Lower leg skin (tissue), 3 donors: ENCODE results near the gene YOD1.

Source experiments
- POLR2A ChIP-seq, 2 donors: fragments of 450-650 bp; IDR thresholded peaks; one replicate each; pipeline ENCODE4 v1.6.1; 2016 to 2017; ENCODE audit warnings: antibody characterized with exemption in 2 of 2, mild to moderate bottlenecking in 1 of 2, moderate library complexity in 1 of 2
- TF ChIP-seq, protein P1 (sequence below), 3 donors: fragments of 450-650 bp; IDR thresholded peaks; one replicate each; pipeline ENCODE4 v1.5.1; 2016; ENCODE audit warnings: antibody characterized with exemption in 3 of 3, mild to moderate bottlenecking in 3 of 3, moderate library complexity in 2 of 3

DNA sequence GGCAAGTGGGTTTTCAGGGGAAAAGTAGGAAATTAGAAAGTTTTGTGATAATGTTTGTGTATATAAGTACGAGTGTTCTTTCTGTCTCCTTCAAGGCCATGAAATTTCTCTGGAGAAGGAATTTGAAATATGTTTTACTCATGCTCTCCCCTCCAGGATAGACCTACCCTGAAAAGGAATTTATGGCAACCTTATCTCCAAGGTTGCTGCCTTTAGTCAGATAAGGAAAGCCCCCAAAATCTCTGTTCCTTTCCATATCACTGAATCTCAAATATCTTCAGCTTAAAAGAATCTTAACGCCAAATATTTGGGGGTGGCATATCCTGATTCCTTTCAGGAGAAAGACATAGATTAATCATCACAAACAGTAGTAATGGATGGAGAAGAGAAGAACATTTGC, 37.2 kb upstream of the YOD1 start:
- TF ChIP-seq, protein P1, sequence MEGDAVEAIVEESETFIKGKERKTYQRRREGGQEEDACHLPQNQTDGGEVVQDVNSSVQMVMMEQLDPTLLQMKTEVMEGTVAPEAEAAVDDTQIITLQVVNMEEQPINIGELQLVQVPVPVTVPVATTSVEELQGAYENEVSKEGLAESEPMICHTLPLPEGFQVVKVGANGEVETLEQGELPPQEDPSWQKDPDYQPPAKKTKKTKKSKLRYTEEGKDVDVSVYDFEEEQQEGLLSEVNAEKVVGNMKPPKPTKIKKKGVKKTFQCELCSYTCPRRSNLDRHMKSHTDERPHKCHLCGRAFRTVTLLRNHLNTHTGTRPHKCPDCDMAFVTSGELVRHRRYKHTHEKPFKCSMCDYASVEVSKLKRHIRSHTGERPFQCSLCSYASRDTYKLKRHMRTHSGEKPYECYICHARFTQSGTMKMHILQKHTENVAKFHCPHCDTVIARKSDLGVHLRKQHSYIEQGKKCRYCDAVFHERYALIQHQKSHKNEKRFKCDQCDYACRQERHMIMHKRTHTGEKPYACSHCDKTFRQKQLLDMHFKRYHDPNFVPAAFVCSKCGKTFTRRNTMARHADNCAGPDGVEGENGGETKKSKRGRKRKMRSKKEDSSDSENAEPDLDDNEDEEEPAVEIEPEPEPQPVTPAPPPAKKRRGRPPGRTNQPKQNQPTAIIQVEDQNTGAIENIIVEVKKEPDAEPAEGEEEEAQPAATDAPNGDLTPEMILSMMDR (IDR thresholded peaks at IDR 0.05): no peak
- no peak for TF ChIP-seq POLR2A (IDR thresholded peaks at IDR 0.05)
